SK-N-SH treated with all-trans-retinoic acid at 6 μM for 48 hours (cell line): ENCODE measurements around the gene JMY.
A peak's percentile ranks its signal among the peaks of the same experiment; 100 is the strongest.

Source experiments
- ATAC-seq: fragments of 200-7000 bp; cut with Tn5 transposase; 3 replicates; pipeline ENCODE4 v1.9.1; 2020; ENCODE audit warnings: mild to moderate bottlenecking, moderate library complexity
- ARNTL ChIP-seq: fragments of 450-650 bp; formaldehyde crosslinking; IDR thresholded peaks from 2 replicates; pipeline ENCODE4 v1.5.0; 2020; ENCODE audit warnings: low read depth, mild to moderate bottlenecking, moderate library complexity, borderline replicate concordance
- BACH2 ChIP-seq: fragments of 250-450 bp; sonication (Bioruptor Pico); IDR thresholded peaks from 2 replicates; pipeline ENCODE4 v1.9.0; 2021; ENCODE audit warnings: mild to moderate bottlenecking, borderline replicate concordance
- CSDC2 ChIP-seq: fragments of 250-450 bp; sonication (Bioruptor Pico); IDR thresholded peaks from 2 replicates; pipeline ENCODE4 v1.5.0; 2020; ENCODE audit warnings: mild to moderate bottlenecking, moderate library complexity
- ESRRG ChIP-seq: fragments of 250-450 bp; sonication (Bioruptor Pico); IDR thresholded peaks from 2 replicates; pipeline ENCODE4 v1.6.1; 2021; ENCODE audit warnings: mild to moderate bottlenecking
- GLIS3 ChIP-seq: fragments of 250-450 bp; sonication (Bioruptor Pico); IDR thresholded peaks from 2 replicates; pipeline ENCODE4 v1.5.0; 2020; ENCODE audit warnings: mild to moderate bottlenecking, moderate library complexity
- POU6F1 ChIP-seq: fragments of 250-450 bp; sonication (Bioruptor Pico); IDR thresholded peaks from 2 replicates; pipeline ENCODE4 v1.8.0; 2021; ENCODE audit warnings: low read depth, mild to moderate bottlenecking, moderate library complexity, borderline replicate concordance
- PPARA ChIP-seq: fragments of 250-450 bp; sonication (Bioruptor Pico); IDR thresholded peaks from 2 replicates; pipeline ENCODE4 v1.5.0; 2020; ENCODE audit warnings: mild to moderate bottlenecking, borderline replicate concordance
- SNAI2 ChIP-seq: fragments of 250-450 bp; sonication (Bioruptor Pico); IDR thresholded peaks from 2 replicates; pipeline ENCODE4 v1.5.0; 2020; ENCODE audit warnings: mild to moderate bottlenecking, moderate library complexity
- TCF4 ChIP-seq: fragments of 250-450 bp; sonication (Bioruptor Pico); IDR thresholded peaks from 2 replicates; pipeline ENCODE4 v1.8.0; 2021; ENCODE audit warnings: mild to moderate bottlenecking, moderate library complexity, borderline replicate concordance
- TOX ChIP-seq: fragments of 250-450 bp; sonication (Bioruptor Pico); IDR thresholded peaks from 2 replicates; pipeline ENCODE4 v1.8.0; 2021; ENCODE audit warnings: mild to moderate bottlenecking, moderate library complexity, borderline replicate concordance
- TSHZ2 ChIP-seq: fragments of 250-450 bp; sonication (Bioruptor Pico); IDR thresholded peaks from 2 replicates; pipeline ENCODE4 v1.5.0; 2020; ENCODE audit warnings: mild to moderate bottlenecking, moderate library complexity
- ZC3H10 ChIP-seq: fragments of 250-450 bp; sonication (Bioruptor Pico); IDR thresholded peaks from 2 replicates; pipeline ENCODE4 v1.5.1; 2021; ENCODE audit warnings: mild to moderate bottlenecking, moderate library complexity
- ZFP3 ChIP-seq: fragments of 250-450 bp; sonication (Bioruptor Pico); IDR thresholded peaks from 2 replicates; pipeline ENCODE4 v1.5.0; 2020; ENCODE audit warnings: mild to moderate bottlenecking, moderate library complexity
- ZNF70 ChIP-seq: fragments of 450-650 bp; formaldehyde crosslinking; IDR thresholded peaks from 2 replicates; pipeline ENCODE4 v1.5.0; 2020; ENCODE audit warnings: mild to moderate bottlenecking, moderate library complexity
- ZNF8 ChIP-seq: fragments of 450-650 bp; formaldehyde crosslinking; IDR thresholded peaks from 2 replicates; pipeline ENCODE4 v1.5.0; 2020; ENCODE audit warnings: mild to moderate bottlenecking, moderate library complexity
- TF ChIP-seq, protein P1 (sequence below): fragments of 250-450 bp; sonication (Bioruptor Pico); IDR thresholded peaks from 2 replicates; pipeline ENCODE4 v1.8.0; 2020; ENCODE audit warnings: mild to moderate bottlenecking, moderate library complexity, borderline replicate concordance
- TF ChIP-seq, protein P2 (sequence below): fragments of 250-450 bp; sonication (Bioruptor Pico); IDR thresholded peaks from 2 replicates; pipeline ENCODE4 v1.5.1; 2020; ENCODE audit warnings: low read depth, mild to moderate bottlenecking, moderate library complexity

The JMY gene

GRCh38 chr5:79225026-79225425, 10.9 kb upstream of the JMY start:
- TF ChIP-seq, protein P1, sequence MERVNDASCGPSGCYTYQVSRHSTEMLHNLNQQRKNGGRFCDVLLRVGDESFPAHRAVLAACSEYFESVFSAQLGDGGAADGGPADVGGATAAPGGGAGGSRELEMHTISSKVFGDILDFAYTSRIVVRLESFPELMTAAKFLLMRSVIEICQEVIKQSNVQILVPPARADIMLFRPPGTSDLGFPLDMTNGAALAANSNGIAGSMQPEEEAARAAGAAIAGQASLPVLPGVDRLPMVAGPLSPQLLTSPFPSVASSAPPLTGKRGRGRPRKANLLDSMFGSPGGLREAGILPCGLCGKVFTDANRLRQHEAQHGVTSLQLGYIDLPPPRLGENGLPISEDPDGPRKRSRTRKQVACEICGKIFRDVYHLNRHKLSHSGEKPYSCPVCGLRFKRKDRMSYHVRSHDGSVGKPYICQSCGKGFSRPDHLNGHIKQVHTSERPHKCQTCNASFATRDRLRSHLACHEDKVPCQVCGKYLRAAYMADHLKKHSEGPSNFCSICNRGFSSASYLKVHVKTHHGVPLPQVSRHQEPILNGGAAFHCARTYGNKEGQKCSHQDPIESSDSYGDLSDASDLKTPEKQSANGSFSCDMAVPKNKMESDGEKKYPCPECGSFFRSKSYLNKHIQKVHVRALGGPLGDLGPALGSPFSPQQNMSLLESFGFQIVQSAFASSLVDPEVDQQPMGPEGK, result no peak
- TF ChIP-seq SNAI2 (CRISPR knock-in tag) (no peak), TOX (CRISPR knock-in tag) (no peak), POU6F1 (no peak), ZNF8 (CRISPR knock-in tag) (no peak), ZFP3 (CRISPR knock-in tag) (no peak)
- ATAC-seq, result no peak

DNA sequence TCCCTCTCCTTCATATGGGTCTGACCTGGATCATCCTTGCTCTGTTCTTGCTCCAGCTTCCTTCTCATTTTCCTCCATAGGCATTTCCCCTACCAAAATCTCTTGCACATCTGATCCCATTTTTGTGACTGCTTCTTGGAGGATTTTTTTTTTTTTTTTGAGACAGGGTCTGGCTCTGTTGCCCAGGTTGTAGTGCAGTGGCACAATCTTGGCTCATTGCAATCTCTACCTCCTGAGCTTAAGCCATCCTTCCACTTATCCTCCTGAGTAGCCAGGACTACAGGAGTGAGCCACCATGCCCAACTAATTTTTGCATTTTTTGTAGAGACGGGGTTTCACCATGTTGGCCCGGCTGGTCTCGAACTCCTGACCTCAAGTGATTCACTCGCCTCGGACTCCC, 10.5 kb upstream of the JMY start:
- TF ChIP-seq POU6F1, result no peak
- TF ChIP-seq ZNF8 (CRISPR knock-in tag), result no peak
- no peak for TF ChIP-seq ARNTL (CRISPR knock-in tag)
- no peak for ATAC-seq

DNA sequence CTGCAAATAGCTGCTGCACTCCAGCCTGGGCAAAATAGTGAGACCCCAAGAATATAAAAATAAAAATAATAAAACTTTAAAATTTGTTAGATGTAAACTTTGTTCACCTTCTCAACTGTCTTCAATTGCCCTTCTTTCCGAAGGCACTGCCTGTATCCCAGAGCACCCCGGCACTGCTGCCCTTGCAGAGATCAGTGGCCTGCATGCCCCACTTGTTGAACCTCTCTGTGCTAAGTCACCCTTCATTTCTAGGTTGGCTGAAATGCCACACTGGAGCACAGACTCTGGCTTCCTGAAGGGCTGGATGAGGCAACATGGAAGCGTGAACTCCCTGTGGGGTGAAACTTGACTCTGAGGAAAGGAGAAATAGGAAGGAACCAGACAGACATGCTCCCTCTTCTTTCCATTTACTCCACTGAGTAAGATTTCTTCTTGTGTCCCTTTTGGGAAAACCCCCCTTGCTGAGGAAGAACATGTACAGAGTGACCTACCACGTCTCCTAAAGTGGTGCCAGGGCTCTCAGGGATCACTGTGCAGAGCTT, 8.4 kb upstream of the JMY start:
- ATAC-seq, result no peak
- TF ChIP-seq POU6F1 (no peak), ZC3H10 (CRISPR knock-in tag) (no peak), CSDC2 (CRISPR knock-in tag) (no peak), PPARA (CRISPR knock-in tag) (no peak), SNAI2 (CRISPR knock-in tag) (no peak), BACH2 (CRISPR knock-in tag) (no peak), ESRRG (CRISPR knock-in tag) (no peak), GLIS3 (CRISPR knock-in tag) (no peak), TCF4 (CRISPR knock-in tag) (no peak)
- TF ChIP-seq, protein P1, result no peak

DNA sequence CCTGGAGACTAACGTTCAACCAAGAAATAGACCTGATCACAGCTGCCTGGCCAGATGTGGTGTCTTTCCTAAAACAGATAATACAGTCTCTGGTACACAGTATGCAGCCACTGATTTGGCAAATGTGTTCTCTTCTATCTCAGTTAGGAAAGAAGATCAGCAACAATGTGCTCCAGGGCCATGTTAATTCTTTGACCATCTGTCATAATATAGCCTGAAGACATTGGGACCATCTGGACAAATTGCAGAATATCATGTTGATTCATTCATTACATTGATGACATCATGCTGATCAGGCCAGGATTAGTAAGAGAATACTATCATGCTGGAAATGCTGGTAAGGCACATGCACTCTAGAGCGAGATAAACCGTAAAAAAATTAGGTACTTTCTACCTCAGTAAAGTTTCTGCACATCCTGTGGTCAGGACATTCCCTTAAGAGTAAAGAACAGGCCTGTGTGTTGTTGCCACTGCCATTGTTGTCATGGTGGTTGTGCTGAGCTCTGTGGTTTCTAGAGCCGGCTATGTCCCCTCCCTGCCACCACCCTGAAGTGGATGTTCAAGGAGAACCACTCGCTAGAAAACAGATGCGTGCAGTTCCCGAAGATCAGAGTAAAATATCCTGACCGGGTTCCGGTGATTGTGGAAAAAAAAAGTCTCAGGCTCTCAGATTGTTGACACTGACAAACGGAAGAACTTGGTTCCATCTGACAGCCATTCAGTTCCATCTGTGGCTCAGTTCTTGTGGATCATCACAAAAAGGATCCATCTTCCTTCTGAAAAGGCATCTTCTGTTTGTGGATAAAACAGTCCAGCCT, 6.4 kb upstream of the JMY start:
- TF ChIP-seq ZNF70 (CRISPR knock-in tag) (no peak), CSDC2 (CRISPR knock-in tag) (no peak), ESRRG (CRISPR knock-in tag) (no peak), TSHZ2 (CRISPR knock-in tag) (no peak), ZFP3 (CRISPR knock-in tag) (no peak), ARNTL (CRISPR knock-in tag) (no peak), SNAI2 (CRISPR knock-in tag) (no peak)
- TF ChIP-seq, protein P2, sequence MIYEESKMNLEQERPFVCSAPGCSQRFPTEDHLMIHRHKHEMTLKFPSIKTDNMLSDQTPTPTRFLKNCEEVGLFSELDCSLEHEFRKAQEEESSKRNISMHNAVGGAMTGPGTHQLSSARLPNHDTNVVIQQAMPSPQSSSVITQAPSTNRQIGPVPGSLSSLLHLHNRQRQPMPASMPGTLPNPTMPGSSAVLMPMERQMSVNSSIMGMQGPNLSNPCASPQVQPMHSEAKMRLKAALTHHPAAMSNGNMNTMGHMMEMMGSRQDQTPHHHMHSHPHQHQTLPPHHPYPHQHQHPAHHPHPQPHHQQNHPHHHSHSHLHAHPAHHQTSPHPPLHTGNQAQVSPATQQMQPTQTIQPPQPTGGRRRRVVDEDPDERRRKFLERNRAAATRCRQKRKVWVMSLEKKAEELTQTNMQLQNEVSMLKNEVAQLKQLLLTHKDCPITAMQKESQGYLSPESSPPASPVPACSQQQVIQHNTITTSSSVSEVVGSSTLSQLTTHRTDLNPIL (CRISPR knock-in tag), result peak; percentile 26; the same call in 1 of the 2 replicates
- TF ChIP-seq, protein P1, result no peak
- no peak for ATAC-seq
